Measurements from ENCODE around the gene NLRP1.
"Not testable (repeated sequence)": the region's sequence is repeated elsewhere in the genome, so short reads cannot be mapped to it uniquely, and the experiment has no call there.

The NLRP1 gene

GRCh38 chr17:5588584-5588983 lies 4.3 kb upstream of the NLRP1 start:
- 96 to 98% methylated on average over 5 to 6 of the region's 6 CpGs for WGBS, 2 experiments (ENCODE audit: insufficient coverage in 2 of 2)
- H3K9me3 ChIP-seq (ENCODE audit: control insufficient read depth, low read length): no peaks in the 10 kb centered on the region
- H3K4me3 ChIP-seq (ENCODE audit: extremely low read depth, insufficient read depth, low read length, poor library complexity, severe bottlenecking): no peak overlapping the region
- no peak overlapping the region for H3K27ac ChIP-seq (ENCODE audit: low read depth, low read length, severe bottlenecking)
- peaks cover 9% of the 10 kb centered on the region for H3K4me1 ChIP-seq (ENCODE audit: control insufficient read depth, insufficient read depth, low read length, poor library complexity, severe bottlenecking)
- H3K36me3 ChIP-seq (ENCODE audit: control insufficient read depth, insufficient read depth, low read length): no peaks in the 10 kb centered on the region

GRCh38 chr17:5587438-5588032 lies 3.2 kb upstream of the NLRP1 start:
- no peak overlapping the region for H3K27ac ChIP-seq (ENCODE audit: low read depth, low read length, severe bottlenecking)
- 35 to 40% methylated on average over 6 of the region's 6 CpGs for WGBS, 2 experiments (ENCODE audit: insufficient coverage in 2 of 2)
- no peaks in the 10 kb centered on the region for H3K9me3 ChIP-seq (ENCODE audit: control insufficient read depth, low read length)
- no peak overlapping the region for H3K4me3 ChIP-seq (ENCODE audit: extremely low read depth, insufficient read depth, low read length, poor library complexity, severe bottlenecking)
- H3K36me3 ChIP-seq (ENCODE audit: control insufficient read depth, insufficient read depth, low read length): no peaks in the 10 kb centered on the region
- H3K4me1 ChIP-seq (ENCODE audit: control insufficient read depth, insufficient read depth, low read length, poor library complexity, severe bottlenecking): peaks cover 9% of the 10 kb centered on the region

- H3K27ac ChIP-seq (ENCODE audit: low read depth, low read length, severe bottlenecking): no peak overlapping the region
- H3K36me3 ChIP-seq (ENCODE audit: control insufficient read depth, insufficient read depth, low read length): no peaks in the 10 kb centered on the region
- peaks cover 9% of the 10 kb centered on the region for H3K4me1 ChIP-seq (ENCODE audit: control insufficient read depth, insufficient read depth, low read length, poor library complexity, severe bottlenecking)
- 77 to 78% methylated on average over 9 to 10 of the region's 11 CpGs for WGBS, 2 experiments (ENCODE audit: insufficient coverage in 2 of 2)
- no peak overlapping the region for H3K4me3 ChIP-seq (ENCODE audit: extremely low read depth, insufficient read depth, low read length, poor library complexity, severe bottlenecking)
- no peaks in the 10 kb centered on the region for H3K9me3 ChIP-seq (ENCODE audit: control insufficient read depth, low read length)
Measured at GRCh38 chr17:5585836-5586521, 1.7 kb upstream of the NLRP1 start.

- Histone ChIP-seq H3K4me3 (ENCODE audit: extremely low read depth, insufficient read depth, low read length, poor library complexity, severe bottlenecking) (no peak overlapping the region), H3K36me3 (ENCODE audit: control insufficient read depth, insufficient read depth, low read length) (no peaks in the 10 kb centered on the region), H3K4me1 (ENCODE audit: control insufficient read depth, insufficient read depth, low read length, poor library complexity, severe bottlenecking) (peaks cover 9% of the 10 kb centered on the region), H3K27ac (ENCODE audit: low read depth, low read length, severe bottlenecking) (peak overlapping the region; percentile 64), H3K9me3 (ENCODE audit: control insufficient read depth, low read length) (no peaks in the 10 kb centered on the region)
- 91 to 97% methylated on average over 8 to 10 of the region's 11 CpGs for WGBS, 2 experiments (ENCODE audit: insufficient coverage in 2 of 2)
Measured at GRCh38 chr17:5585287-5585794, 1.0 kb upstream of the NLRP1 start.

GRCh38 chr17:5583426-5584382 lies 605 bp downstream of the NLRP1 start:
- WGBS, 2 experiments (ENCODE audit: insufficient coverage in 2 of 2): 92 to 99% methylated on average over 15 to 17 of the region's 21 CpGs
- Histone ChIP-seq H3K4me3 (ENCODE audit: extremely low read depth, insufficient read depth, low read length, poor library complexity, severe bottlenecking) (no peak overlapping the region), H3K27ac (ENCODE audit: low read depth, low read length, severe bottlenecking) (no peak overlapping the region), H3K9me3 (ENCODE audit: control insufficient read depth, low read length) (no peaks in the 10 kb centered on the region), H3K36me3 (ENCODE audit: control insufficient read depth, insufficient read depth, low read length) (peaks cover 3% of the 10 kb centered on the region), H3K4me1 (ENCODE audit: control insufficient read depth, insufficient read depth, low read length, poor library complexity, severe bottlenecking) (peaks cover 9% of the 10 kb centered on the region)

- Histone ChIP-seq H3K36me3 (ENCODE audit: control insufficient read depth, insufficient read depth, low read length) (peaks cover 3% of the 10 kb centered on the region), H3K4me3 (ENCODE audit: extremely low read depth, insufficient read depth, low read length, poor library complexity, severe bottlenecking) (no peak overlapping the region), H3K27ac (ENCODE audit: low read depth, low read length, severe bottlenecking) (no peak overlapping the region), H3K4me1 (ENCODE audit: control insufficient read depth, insufficient read depth, low read length, poor library complexity, severe bottlenecking) (peaks cover 9% of the 10 kb centered on the region), H3K9me3 (ENCODE audit: control insufficient read depth, low read length) (no peaks in the 10 kb centered on the region)
- WGBS, 2 experiments (ENCODE audit: insufficient coverage in 2 of 2): 82 to 88% methylated on average over 10 to 11 of the region's 11 CpGs
Measured at GRCh38 chr17:5582209-5583185, 1.8 kb downstream of the NLRP1 start.

- Histone ChIP-seq H3K9me3 (ENCODE audit: control insufficient read depth, low read length) (no peaks in the 10 kb centered on the region), H3K4me3 (ENCODE audit: extremely low read depth, insufficient read depth, low read length, poor library complexity, severe bottlenecking) (no peak overlapping the region), H3K27ac (ENCODE audit: low read depth, low read length, severe bottlenecking) (no peak overlapping the region), H3K36me3 (ENCODE audit: control insufficient read depth, insufficient read depth, low read length) (peaks cover 3% of the 10 kb centered on the region), H3K4me1 (ENCODE audit: control insufficient read depth, insufficient read depth, low read length, poor library complexity, severe bottlenecking) (peaks cover 9% of the 10 kb centered on the region)
- 82% methylated on average over 2 of the region's 3 CpGs; no CpG with 5 or more reads in 1 of the 2 experiments for WGBS, 2 experiments (ENCODE audit: insufficient coverage in 2 of 2)
Measured at GRCh38 chr17:5581655-5582054, 2.7 kb downstream of the NLRP1 start.

GRCh38 chr17:5580969-5581368 lies 3.3 kb downstream of the NLRP1 start:
- Histone ChIP-seq H3K4me1 (ENCODE audit: control insufficient read depth, insufficient read depth, low read length, poor library complexity, severe bottlenecking) (peaks cover 9% of the 10 kb centered on the region), H3K4me3 (ENCODE audit: extremely low read depth, insufficient read depth, low read length, poor library complexity, severe bottlenecking) (no peak overlapping the region), H3K27ac (ENCODE audit: low read depth, low read length, severe bottlenecking) (no peak overlapping the region), H3K36me3 (ENCODE audit: control insufficient read depth, insufficient read depth, low read length) (peaks cover 3% of the 10 kb centered on the region), H3K9me3 (ENCODE audit: control insufficient read depth, low read length) (no peaks in the 10 kb centered on the region)
- WGBS, 2 experiments (ENCODE audit: insufficient coverage in 2 of 2): 100% methylated on average over 1 of the region's 3 CpGs

- Histone ChIP-seq H3K9me3 (ENCODE audit: control insufficient read depth, low read length) (no peaks in the 10 kb centered on the region), H3K27ac (ENCODE audit: low read depth, low read length, severe bottlenecking) (no peak overlapping the region), H3K4me3 (ENCODE audit: extremely low read depth, insufficient read depth, low read length, poor library complexity, severe bottlenecking) (no peak overlapping the region), H3K36me3 (ENCODE audit: control insufficient read depth, insufficient read depth, low read length) (peaks cover 3% of the 10 kb centered on the region), H3K4me1 (ENCODE audit: control insufficient read depth, insufficient read depth, low read length, poor library complexity, severe bottlenecking) (peaks cover 9% of the 10 kb centered on the region)
Measured at GRCh38 chr17:5580367-5580766, 3.9 kb downstream of the NLRP1 start.

- not testable (repeated sequence) for H3K4me1 ChIP-seq (ENCODE audit: control insufficient read depth, insufficient read depth, low read length, poor library complexity, severe bottlenecking); H3K36me3 ChIP-seq (ENCODE audit: control insufficient read depth, insufficient read depth, low read length); H3K27ac ChIP-seq (ENCODE audit: low read depth, low read length, severe bottlenecking); H3K4me3 ChIP-seq (ENCODE audit: extremely low read depth, insufficient read depth, low read length, poor library complexity, severe bottlenecking); H3K9me3 ChIP-seq (ENCODE audit: control insufficient read depth, low read length)
- WGBS, 2 experiments (ENCODE audit: insufficient coverage in 2 of 2): 100% methylated on average over 1 of the region's 4 CpGs; no CpG with 5 or more reads in 1 of the 2 experiments
Measured at GRCh38 chr17:5578768-5579167, 5.5 kb downstream of the NLRP1 start.
